NCI-H2107 treated with DMSO at 0.1 percent for 48 hours (cell line): Measurements from ENCODE around the gene SIK1.
"Not testable (repeated sequence)": the region's sequence is repeated elsewhere in the genome, so short reads cannot be mapped to it uniquely, and the experiment has no call there.

ENCODE experiments used
- DNase-seq: peaks from one replicate; lab custom pipeline; 2025; ENCODE audit not compliant: unreplicated experiment; lab: John Stamatoyannopoulos, UW

SIK1 gene

DNA sequence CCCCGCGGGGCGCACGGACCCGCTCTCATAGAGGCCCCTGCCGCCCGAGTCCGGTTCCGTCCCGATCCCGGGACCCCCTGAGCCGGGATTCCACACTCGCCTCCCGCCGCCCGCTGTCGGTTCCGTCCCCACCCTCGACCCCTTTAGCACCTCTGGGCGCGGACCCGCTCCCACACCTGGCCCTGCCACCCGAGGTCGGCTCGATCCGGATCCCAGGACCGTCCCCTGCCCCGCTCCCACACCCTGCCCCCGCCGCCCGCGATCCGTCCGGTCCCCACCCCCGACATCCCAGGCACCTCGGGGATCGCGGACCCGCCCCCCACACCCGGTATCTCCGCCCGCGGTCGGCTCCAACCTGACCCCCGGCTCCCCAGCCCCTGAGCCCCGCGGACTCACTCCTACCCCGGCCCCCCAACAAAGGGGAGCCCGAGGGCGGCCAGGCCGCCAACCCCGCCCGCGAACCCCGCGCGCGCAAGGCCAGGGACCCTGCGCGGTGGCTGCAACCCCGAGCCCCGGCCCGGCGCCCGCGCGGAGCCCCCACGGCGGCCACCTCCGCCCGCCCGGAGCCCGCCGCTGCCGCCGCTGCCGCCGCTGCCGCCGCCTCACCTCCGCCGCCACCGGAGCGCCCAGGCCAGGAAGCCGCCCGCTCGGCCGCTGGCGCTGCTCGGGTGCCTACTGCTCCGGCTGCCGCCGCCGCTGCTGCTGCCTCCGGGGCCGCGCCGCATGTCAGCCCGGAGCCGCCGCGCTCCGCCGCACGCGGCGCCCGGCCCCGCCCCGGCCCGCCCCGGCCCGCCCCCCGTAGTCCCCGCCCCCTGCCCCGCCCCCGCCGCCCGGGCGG lies at the start of gene SIK1:
Gene SIK1 (minus strand): TSS at position 728 of the 838 bp plus-strand sequence. CDS start 953 bp downstream, outside the sequence.
- DNase-seq = not testable (repeated sequence)

DNA sequence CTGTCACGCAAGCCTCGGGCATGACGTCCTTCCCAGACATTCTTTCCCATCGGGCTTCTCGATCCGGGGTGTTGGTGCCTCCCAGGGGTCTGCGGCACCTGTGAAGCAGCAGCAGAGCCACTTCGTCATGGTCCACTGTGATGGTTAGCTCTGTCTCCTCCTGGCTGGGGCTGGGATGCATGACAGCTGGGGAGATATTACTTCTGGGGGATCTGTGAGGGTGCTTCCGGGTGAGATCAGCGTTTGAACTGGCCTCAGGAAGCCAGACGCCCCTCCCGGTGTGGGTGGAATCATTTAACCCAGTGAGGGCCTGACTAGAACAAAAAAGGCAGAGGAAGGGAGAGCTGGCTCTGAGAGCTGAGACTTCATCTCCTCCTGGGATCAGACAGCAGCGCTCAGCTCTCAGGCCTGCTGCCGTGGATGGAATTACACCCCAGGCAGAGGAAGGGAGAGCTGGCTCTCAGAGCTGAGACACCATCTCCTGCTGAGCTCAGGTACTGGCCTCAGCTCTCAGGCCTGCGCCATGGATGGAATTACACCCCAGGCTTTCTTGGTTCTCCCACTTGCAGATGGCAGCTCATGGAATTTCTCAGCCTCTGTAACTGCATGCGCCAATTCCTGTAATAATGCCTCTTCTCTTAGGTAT lies 44.8 kb upstream of the SIK1 start:
- not testable (repeated sequence) for DNase-seq

DNA sequence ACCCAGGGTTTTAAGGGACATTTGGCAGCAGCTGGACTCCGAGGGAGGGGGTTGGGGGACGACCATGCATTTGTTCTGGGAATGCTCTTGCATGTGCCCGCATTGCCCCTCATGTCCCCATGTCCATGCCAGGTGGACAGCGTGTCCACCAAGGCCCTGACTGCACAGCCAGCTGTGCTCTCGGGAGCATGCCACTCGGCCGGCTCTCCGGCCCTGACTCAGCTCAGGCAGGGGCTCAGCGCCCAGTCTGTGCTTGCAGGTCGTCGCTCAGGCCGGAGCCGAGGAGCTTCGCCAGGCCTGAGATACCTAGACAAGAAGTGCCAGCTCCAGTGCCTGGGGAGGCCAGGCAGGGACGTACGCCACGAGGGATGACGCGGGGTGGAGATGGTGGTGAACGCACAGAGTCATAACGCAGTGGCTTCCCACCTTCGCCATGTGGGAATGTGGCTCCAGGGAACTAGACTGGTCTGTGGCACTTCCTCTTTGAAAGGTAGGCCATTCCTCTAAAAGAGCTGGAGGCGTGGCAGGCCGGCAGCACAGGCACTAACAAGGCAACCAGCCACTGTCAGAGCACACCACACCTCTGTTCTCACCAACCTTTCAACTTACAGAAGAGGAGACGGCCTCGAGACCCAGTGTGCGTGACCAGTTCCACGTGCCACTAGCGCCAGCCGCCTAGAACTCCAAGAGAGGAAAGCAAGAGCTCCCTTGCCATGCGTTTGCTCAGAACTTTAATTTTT lies 43.0 kb upstream of the SIK1 start:
- DNase-seq = not testable (repeated sequence)

DNA sequence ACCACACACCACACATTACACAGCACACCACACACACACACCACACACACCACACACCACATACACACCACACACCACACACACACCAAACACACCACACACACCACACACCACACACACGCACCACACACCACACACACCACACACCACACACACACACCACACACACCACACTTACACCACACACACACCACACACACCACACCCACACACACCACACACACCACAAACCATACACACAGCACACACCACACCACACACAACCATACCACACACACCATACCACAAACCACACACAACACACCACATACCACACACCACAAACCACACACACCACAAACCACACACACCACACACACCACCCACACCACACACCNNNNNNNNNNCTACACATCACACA lies 40.9 kb upstream of the SIK1 start:
- DNase-seq = no peak

DNA sequence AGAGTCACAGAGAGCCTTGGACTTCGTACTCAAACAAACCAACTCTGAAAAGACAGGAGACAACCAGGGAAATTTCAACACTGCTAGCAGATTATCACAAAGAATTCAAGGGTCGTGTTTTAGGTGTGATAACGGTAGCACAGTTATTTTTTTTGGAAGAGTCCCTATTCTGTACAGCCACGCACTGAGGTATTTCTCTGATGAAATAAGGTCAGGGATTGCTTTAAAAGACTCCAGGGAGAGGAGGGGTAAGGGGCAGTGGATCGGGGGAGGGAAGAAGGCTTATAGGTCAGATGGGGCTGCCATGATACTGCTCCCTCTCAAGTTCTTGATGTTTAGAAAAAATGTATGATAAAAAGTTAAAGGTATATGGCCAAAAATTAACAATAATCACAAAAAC lies 38.2 kb upstream of the SIK1 start:
- not testable (repeated sequence) for DNase-seq

DNA sequence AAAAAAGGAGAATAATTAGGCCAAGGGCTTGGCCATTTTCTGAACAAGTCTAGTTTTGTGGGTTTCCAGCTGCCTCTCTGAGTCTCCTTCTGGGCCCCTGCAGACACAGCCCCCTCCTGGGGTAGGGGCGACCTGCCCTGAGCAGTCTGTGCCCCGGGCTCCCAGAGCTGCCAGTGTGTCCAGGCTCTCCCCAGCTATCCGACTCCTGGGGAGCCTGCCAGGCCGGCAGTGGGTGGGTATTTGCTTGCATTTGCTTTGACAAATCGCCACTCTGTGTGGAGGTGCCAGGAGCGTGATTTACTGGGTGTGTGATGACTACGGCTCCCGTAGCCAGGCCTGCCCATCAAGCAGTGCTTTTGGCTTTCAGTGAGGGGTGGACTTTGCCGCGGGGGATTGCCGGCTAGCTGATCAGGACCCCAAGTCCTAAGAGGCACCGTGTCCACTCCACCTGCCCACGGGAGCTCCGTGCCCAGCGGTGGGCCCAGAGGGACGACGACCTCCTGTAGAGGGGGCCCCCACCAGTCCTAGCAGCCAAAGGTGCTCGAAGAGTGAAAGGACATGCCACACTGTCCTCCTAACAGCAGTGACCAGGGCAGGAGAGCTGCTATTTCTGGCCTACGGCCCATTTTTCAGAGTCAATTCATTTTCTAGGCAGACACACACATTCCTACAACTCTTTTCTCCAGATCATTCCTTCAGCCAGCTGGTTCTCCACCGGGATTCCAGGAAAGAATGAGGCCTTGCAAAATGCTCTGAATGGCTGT lies 36.7 kb upstream of the SIK1 start:
- not testable (repeated sequence) for DNase-seq

DNA sequence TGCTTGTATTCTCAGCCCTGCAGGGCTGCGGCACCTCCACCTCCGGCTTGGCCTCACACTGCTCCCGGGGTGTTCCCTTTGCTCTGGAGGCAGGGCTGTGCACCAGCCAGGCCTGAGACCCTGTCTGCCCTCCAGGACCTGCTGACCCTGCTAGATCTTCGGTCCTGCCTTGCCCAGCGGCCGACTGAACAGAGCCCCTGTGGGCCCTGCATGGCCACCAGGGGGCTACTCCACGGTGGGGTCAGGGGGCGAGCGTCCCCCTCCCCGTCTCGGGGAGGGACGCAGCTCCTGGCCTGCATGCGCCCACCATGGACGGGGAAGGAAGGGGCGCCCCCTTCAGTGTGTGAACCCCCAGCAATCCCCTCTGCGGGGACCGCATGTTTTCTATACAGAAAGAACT lies 36.0 kb upstream of the SIK1 start:
- not testable (repeated sequence) for DNase-seq

DNA sequence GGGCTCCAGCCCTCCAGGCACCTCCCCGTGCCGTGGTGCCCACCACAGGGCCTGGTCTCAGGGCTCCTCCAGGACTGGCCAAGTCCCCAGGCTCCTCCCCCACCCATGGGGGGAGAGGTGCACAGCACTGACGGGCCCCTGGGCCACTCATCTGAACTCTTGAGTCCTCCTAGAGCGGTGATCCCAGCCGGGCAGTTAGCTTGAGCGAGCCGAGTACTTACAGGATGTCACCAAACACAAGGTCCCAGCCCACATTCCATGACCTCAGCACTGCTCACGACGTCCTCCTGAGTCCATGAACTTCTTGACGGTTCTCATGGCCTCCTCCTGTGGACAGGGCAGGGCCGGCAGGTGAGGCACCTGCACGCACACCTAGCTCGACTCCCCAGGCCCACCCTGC lies 33.5 kb upstream of the SIK1 start:
- not testable (repeated sequence) for DNase-seq

DNA sequence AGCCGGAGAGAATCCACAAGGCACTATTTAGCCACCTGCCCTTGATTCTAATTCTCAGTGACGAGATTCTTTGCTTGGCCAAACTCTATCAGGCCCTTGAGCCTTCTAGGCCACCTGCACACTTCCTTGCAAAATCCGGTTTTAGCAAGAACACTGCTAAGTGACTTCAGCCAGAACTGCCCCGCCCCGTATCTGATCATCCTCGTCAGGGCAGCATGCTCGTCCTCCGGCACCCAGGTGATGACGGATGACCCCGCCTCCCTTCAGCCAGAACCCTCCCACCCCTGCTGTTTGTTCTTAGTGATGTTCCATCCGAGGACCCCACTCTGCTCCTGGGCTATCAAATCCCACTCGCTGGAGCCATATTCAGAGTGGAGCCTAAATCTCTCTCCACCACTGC lies 32.1 kb upstream of the SIK1 start:
- DNase-seq = not testable (repeated sequence)

DNA sequence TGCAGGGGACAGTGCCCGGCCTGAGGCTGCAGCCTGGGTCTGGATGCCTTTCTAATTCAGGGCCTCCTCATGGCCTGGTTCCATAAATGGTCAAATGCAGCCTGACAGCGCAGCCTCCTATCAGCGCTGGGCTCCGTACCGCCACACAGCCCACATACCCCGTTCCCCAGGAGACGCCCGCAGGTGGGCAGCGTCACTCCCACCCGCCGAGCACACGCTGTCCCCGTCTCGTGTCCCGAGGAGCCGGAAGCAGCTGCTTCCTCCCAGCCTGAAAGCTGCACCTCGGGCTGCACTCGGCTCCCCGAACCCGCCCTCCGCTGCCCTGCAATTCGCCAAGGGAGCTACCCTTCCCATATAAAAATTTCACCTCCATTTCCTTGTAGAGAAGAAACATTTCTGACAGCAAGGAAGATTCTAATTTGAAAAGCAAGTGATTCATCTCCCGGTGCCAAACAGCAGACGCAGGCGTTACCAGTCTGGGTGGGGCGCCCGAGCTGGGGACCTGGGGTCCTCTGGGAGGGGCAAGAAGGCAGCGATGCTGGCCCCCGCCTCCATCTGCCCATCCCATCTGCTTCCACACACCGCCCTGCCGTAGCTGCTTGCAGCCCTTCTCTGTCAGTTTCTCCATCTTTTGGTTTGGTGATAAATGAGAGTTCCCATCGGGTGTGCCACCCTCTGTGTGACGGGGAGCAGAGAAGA lies 29.8 kb upstream of the SIK1 start:
- not testable (repeated sequence) for DNase-seq

DNA sequence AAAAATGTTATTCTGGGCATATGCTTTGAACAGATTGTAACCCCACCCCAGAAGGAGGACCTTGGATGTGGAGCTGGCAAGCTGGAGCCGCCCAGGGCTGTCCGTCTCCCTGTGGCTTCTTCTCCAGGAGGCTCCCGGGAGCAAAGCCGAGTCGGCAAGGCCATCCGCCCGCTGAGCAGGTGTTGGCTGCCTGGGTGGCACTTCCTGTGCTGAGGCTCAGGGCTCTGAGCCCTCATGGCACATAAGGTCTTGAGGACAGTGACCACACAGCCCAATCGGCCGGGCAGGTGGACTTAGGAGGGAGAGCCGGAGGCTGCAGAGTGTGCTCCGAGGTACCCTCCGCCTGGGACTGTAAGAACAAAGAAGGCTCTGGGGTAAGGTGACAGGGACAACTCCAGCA lies 28.8 kb upstream of the SIK1 start:
- not testable (repeated sequence) for DNase-seq

DNA sequence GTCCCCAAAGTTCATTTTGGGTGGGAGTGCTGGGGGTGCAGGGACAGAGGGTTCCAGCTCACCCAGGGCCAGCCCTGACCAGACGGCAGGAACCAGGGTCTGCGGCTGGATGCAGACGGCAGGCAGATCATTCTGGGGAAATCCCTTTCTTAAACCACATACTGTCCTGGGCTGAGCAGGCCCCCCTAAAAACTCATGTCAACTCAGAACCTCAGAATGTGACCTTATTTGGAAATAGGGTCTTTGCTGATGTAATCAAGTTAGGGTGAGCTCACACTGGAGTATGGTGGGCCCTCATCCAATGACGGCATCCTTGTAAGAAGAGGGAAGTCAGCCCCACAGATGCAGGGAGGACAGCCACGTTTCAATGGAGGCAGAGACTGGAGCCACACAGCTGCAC lies 27.2 kb upstream of the SIK1 start:
- not testable (repeated sequence) for DNase-seq

DNA sequence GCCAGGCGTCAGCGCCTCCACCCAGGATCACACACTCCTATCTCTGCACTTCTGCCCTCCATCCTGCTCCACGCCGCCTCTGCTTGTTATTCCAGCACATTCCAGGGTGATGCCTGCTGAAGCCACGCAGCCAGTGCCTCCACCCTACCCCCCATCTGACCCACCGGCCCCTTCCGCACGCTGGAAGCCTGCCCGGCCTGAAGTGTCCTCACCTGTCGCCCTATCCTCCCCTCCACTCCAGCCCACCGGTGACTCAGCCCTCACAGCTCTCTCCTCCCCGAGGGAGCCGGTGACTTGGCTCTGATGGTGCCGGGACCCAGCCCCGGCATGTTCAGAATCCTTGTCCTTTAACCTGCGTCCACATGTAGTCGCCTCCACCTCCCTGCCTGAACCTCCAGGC lies 24.9 kb upstream of the SIK1 start:
- not testable (repeated sequence) for DNase-seq

DNA sequence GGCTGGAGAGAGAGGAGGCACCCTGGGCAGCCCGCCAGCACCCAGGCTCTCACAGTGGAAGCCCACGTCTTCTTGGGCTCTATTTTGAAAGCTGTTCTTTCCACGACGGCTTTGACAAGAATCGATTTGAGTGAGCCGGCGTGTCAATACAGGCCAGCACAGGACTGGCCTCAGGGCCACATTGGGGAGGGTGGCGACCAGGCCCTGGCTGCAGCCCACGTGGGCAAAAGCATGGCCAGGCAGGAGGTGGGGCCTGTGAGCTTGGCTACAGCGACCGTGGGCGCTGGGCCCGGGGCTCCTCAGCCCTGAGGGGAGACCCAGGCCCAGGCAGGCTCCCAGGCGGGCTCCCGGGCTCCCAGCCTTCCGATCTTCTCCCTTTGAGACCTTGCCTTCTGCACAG lies 23.4 kb upstream of the SIK1 start:
- DNase-seq = not testable (repeated sequence)

DNA sequence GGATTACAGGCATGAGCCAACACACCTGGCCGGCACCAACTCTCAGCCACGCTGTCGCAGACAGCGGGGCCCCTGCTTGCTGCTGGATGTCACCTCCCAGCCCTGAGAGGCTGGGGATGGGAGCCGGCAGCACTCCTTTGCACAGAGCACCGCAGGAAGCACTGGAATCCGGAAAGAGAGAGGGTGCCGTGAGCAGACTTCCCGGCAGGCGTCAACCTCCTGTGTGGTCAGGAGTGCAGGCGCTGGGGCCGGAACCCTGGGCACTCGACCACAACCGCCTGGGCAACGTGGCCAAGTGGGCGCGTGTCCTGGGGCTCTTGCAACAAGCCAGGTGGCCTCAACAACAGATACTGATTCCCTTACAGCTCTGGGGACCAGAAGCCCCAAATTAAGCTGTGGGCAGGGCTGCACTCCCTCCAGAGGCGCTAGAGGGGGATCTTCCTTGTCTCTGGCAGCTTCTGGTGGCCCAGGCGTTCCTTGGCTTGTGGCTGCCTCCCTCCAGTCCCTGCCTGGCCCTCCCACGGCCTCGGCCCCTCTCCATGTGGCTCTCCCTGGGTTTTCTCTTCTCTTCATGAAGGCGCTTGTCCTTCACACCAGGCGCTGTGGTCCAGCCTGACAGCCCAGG lies 20.5 kb upstream of the SIK1 start:
- DNase-seq = not testable (repeated sequence)

DNA sequence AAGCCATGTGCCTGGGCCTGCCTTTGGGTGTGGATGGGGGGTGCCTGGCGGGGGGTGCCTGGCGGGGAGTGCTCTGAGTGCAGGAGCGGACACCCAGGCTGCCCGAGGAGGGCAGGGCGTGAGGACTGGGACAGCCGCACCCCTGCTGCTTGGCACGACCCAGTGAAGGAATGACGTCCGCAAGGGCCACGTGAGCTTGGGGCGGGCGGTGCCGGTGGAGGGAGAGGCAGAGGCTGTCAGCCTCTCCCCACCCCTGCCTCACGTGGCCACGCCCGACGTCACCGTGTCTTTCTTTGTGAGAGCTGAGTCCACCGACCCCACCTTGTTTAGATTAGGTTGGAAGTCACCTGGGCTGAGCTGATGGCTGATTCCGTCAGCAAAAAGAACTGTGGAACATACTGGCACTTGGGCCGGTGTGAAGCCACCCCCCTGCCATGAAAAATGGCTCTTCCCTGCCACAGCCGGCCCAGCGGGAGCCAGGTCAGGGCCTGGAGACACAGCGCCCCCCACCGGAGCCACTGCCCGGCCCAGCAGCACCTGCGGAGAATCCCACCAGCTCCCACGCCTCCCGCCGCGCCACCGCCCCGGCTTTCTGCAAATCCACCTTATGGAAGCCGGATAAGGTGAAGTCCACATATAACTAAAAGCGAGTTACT lies 19.5 kb upstream of the SIK1 start:
- not testable (repeated sequence) for DNase-seq

DNA sequence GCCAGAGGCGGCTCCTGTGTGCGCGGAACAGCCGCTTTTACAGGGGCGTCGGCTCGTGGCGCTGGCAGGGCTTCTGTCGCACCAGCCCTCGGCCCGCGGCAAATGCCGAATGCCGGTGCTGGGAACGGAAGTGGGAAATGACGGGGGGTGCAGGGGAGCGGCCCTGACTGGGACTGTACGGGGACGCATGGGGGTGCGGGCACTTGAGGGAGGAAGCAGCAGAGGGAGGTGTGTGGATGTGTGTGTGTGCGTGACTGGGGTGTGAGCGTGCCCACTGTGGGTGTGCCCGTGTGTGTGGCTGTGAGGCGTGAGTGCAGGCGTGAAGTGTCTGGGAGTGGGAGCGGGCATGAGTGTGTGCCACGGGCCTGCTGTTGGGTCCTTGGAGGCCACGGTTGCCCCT lies 17.6 kb upstream of the SIK1 start:
- DNase-seq = not testable (repeated sequence)

DNA sequence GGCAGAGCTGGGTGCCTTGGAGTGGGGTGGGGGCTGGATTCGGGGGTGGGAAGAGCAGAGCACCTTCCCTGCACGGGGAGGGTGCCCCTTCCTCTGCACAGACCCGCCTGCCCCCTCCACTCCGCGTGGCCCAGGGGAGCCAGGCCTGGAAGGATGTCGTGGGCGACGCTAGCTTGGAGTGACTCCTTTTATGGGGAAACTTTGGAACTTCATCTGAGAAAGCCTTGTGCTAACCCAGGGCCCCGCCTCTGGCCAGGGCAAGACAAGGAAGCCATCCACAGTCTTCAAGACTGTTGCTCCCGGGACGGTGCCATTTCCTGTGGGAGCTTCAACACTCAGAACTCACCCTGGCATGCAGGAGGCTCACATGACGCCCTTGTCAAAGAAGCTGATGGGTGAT lies 15.6 kb upstream of the SIK1 start:
- not testable (repeated sequence) for DNase-seq
